SH-SY5Y (cell line): Measurements from ENCODE around the gene FTCD.

Experiments used
- GATA2 ChIP-seq: IDR thresholded peaks from 2 replicates; pipeline ENCODE4 v1.6.1; 2011; ENCODE audit warnings: mild to moderate bottlenecking, low read depth, low read length
- GATA3 ChIP-seq: IDR thresholded peaks from 2 replicates; pipeline ENCODE4 v1.6.1; 2011; ENCODE audit warnings: low read depth, mild to moderate bottlenecking, low read length, moderate library complexity

- TF ChIP-seq GATA2 (no peak), GATA3 (no peak)
Observed at GRCh38 chr21:46146856-46147255, 8.5 kb downstream of the FTCD start.
